HL-60 (cell line): ENCODE measurements around the gene MLLT3.

Experiments
- DNase-seq, 2 experiments: peaks; one replicate each; pipeline ENCODE4 v3.0.0-alpha.2; 2010 to 2020; ENCODE audit warnings: low read depth in 1 of 2, low spot score in 1 of 2
- H3K27ac ChIP-seq: fragments of 250-450 bp; sonication (Bioruptor Pico); replicated peaks from 2 replicates; pipeline ENCODE4 v1.5.1; 2020; ENCODE audit warnings: mild to moderate bottlenecking, moderate library complexity
- H3K27me3 ChIP-seq: fragments of 250-450 bp; sonication (Bioruptor Pico); 2 replicates; pipeline ENCODE4 v1.5.1; 2021; ENCODE audit warnings: mild to moderate bottlenecking, moderate library complexity; ENCODE audit not compliant: insufficient read depth, poor library complexity, severe bottlenecking
- H3K4me3 ChIP-seq: replicated peaks from 2 replicates; pipeline ENCODE4 v1.5.1; 2011; ENCODE audit warnings: mild to moderate bottlenecking, control low read depth, low read length; ENCODE audit not compliant: insufficient read depth
- CTCF ChIP-seq: IDR thresholded peaks from one replicate; pipeline ENCODE4 v1.5.1; 2011; ENCODE audit warnings: low read length, control low read depth, inconsistent platforms; ENCODE audit not compliant: insufficient read depth
- GABPA ChIP-seq: IDR thresholded peaks from 2 replicates; pipeline ENCODE4 v1.6.1; 2012; ENCODE audit warnings: low read depth
- POLR2AphosphoS5 ChIP-seq: IDR thresholded peaks from 2 replicates; pipeline ENCODE4 v1.6.1; 2012; ENCODE audit warnings: low read depth
- SPI1 ChIP-seq: IDR thresholded peaks from 2 replicates; pipeline ENCODE4 v1.6.1; 2012; ENCODE audit warnings: low read depth, mild to moderate bottlenecking, borderline replicate concordance
- TF ChIP-seq, protein P1 (sequence below): IDR thresholded peaks from 2 replicates; pipeline ENCODE4 v1.6.1; 2012; ENCODE audit warnings: low read depth; ENCODE audit not compliant: insufficient replicate concordance

Gene MLLT3

GRCh38 chr9:20473515-20474013 is 148.7 kb downstream of the MLLT3 start:
- DNase-seq, result no peak
- H3K4me3 ChIP-seq, result no peak overlapping the region
- no peak overlapping the region for H3K27ac ChIP-seq
- TF ChIP-seq CTCF, result no peak
- TF ChIP-seq POLR2AphosphoS5, result no peak
- no peak for TF ChIP-seq GABPA
- TF ChIP-seq SPI1, result no peak
- TF ChIP-seq, protein P1, sequence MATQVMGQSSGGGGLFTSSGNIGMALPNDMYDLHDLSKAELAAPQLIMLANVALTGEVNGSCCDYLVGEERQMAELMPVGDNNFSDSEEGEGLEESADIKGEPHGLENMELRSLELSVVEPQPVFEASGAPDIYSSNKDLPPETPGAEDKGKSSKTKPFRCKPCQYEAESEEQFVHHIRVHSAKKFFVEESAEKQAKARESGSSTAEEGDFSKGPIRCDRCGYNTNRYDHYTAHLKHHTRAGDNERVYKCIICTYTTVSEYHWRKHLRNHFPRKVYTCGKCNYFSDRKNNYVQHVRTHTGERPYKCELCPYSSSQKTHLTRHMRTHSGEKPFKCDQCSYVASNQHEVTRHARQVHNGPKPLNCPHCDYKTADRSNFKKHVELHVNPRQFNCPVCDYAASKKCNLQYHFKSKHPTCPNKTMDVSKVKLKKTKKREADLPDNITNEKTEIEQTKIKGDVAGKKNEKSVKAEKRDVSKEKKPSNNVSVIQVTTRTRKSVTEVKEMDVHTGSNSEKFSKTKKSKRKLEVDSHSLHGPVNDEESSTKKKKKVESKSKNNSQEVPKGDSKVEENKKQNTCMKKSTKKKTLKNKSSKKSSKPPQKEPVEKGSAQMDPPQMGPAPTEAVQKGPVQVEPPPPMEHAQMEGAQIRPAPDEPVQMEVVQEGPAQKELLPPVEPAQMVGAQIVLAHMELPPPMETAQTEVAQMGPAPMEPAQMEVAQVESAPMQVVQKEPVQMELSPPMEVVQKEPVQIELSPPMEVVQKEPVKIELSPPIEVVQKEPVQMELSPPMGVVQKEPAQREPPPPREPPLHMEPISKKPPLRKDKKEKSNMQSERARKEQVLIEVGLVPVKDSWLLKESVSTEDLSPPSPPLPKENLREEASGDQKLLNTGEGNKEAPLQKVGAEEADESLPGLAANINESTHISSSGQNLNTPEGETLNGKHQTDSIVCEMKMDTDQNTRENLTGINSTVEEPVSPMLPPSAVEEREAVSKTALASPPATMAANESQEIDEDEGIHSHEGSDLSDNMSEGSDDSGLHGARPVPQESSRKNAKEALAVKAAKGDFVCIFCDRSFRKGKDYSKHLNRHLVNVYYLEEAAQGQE, result no peak
- H3K27me3 ChIP-seq, result no peaks in the 10 kb centered on the region

DNA sequence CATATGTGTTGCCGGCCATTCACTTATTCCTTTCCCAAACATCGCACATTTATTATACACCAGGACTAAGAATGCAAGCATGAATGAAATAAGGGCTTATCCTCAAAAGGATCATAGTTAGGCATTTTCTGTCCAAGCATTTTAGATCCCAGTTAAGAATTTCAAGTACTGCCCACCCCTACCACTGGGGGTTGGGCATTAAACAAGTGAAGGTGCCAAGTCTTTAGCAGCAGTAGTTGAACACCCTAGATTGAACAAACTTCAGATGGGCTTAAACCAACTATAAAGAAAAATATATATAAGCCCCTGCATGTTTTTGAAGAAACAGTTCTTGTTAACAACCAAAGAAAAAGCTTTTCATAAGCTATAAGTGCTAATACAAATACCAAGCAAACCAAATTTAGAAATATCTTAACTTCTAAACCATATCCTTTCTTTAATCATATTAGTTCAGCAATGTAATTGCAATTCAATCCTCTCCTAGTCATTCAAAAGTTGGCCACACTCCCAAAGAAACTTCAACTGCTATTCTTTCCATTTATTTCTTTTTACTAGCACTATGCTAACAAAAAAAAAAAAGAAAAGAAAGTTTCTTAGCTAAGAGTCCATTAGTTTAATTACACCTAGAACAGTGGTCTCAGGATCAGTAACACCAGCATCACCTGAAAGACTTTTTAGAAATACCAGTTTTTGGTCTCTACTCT is 149.8 kb downstream of the MLLT3 start:
- H3K4me3 ChIP-seq, result no peak overlapping the region
- no peak overlapping the region for H3K27ac ChIP-seq
- no peaks in the 10 kb centered on the region for H3K27me3 ChIP-seq
- DNase-seq, result no peak
- no peak for TF ChIP-seq GABPA
- no peak for TF ChIP-seq SPI1
- TF ChIP-seq, protein P1, result no peak
- no peak for TF ChIP-seq POLR2AphosphoS5
- TF ChIP-seq CTCF, result no peak

- TF ChIP-seq GABPA (no peak), POLR2AphosphoS5 (no peak), CTCF (no peak), SPI1 (no peak)
- TF ChIP-seq, protein P1, result no peak
- Histone ChIP-seq H3K4me3 (no peak overlapping the region), H3K27ac (no peak overlapping the region), H3K27me3 (no peaks in the 10 kb centered on the region)
- DNase-seq, result no peak
Measured at GRCh38 chr9:20466328-20467008, 155.8 kb downstream of the MLLT3 start.
